ENCODE measurements around the gene C1R.

Gene C1R

GRCh38 chr12:7113389-7113871 lies 21.2 kb upstream of the C1R start:
- TF ChIP-seq CTCF (IDR thresholded peaks at IDR 0.05; ENCODE audit: low read length), result peak; percentile 70
- no peak for TF ChIP-seq EZH2 (IDR thresholded peaks at IDR 0.05; ENCODE audit: borderline replicate concordance, low read length)
- no peaks in the 10 kb centered on the region for H3K9me2 ChIP-seq (ENCODE audit: low read depth, low read length)
- H3K36me3 ChIP-seq (ENCODE audit: insufficient read depth, low read length), result no peaks in the 10 kb centered on the region
- H3K9me3 ChIP-seq (ENCODE audit: low read length), result no peaks in the 10 kb centered on the region
- no peaks in the 10 kb centered on the region for H4K20me1 ChIP-seq (ENCODE audit: insufficient read depth, low read length)
- no peaks in the 10 kb centered on the region for H3K27me3 ChIP-seq (ENCODE audit: insufficient read depth, low read length)
- H3K27ac ChIP-seq (ENCODE audit: low read depth, low read length, poor library complexity, severe bottlenecking), result no peak overlapping the region
- no peak overlapping the region for H3K4me2 ChIP-seq (ENCODE audit: low read length)
- peaks cover 3% of the 10 kb centered on the region for H3K4me1 ChIP-seq (ENCODE audit: insufficient read depth, low read length, severe bottlenecking)
- H3K79me2 ChIP-seq (ENCODE audit: insufficient read depth, low read length), result no peaks in the 10 kb centered on the region
- H2AFZ ChIP-seq (ENCODE audit: low read length), result no peak overlapping the region
- H3F3A ChIP-seq (ENCODE audit: insufficient read depth, low read length), result no peaks in the 10 kb centered on the region
- no peak overlapping the region for H3K9ac ChIP-seq (ENCODE audit: low read length)
- H3K4me3 ChIP-seq (ENCODE audit: low read depth, low read length, poor library complexity, severe bottlenecking), result no peak overlapping the region

- Histone ChIP-seq H3K4me3 (ENCODE audit: low read depth, low read length, poor library complexity, severe bottlenecking) (no peak overlapping the region), H3F3A (ENCODE audit: insufficient read depth, low read length) (no peaks in the 10 kb centered on the region), H2AFZ (ENCODE audit: low read length) (no peak overlapping the region), H3K79me2 (ENCODE audit: insufficient read depth, low read length) (no peaks in the 10 kb centered on the region), H3K4me2 (ENCODE audit: low read length) (no peak overlapping the region), H3K27me3 (ENCODE audit: insufficient read depth, low read length) (no peaks in the 10 kb centered on the region), H3K9me2 (ENCODE audit: low read depth, low read length) (no peaks in the 10 kb centered on the region), H3K36me3 (ENCODE audit: insufficient read depth, low read length) (no peaks in the 10 kb centered on the region), H3K27ac (ENCODE audit: low read depth, low read length, poor library complexity, severe bottlenecking) (no peak overlapping the region), H3K9me3 (ENCODE audit: low read length) (no peaks in the 10 kb centered on the region), H3K4me1 (ENCODE audit: insufficient read depth, low read length, severe bottlenecking) (peaks cover 7% of the 10 kb centered on the region), H3K9ac (ENCODE audit: low read length) (no peak overlapping the region), H4K20me1 (ENCODE audit: insufficient read depth, low read length) (no peaks in the 10 kb centered on the region)
- TF ChIP-seq EZH2 (IDR thresholded peaks at IDR 0.05; ENCODE audit: borderline replicate concordance, low read length) (no peak), CTCF (IDR thresholded peaks at IDR 0.05; ENCODE audit: low read length) (no peak)
These were observed 19.8 kb upstream of the C1R start for GRCh38 chr12:7112041-7112440.

- Histone ChIP-seq H3K4me1 (ENCODE audit: insufficient read depth, low read length, severe bottlenecking) (peaks cover 7% of the 10 kb centered on the region), H3K4me2 (ENCODE audit: low read length) (no peak overlapping the region), H3F3A (ENCODE audit: insufficient read depth, low read length) (no peaks in the 10 kb centered on the region), H3K36me3 (ENCODE audit: insufficient read depth, low read length) (no peaks in the 10 kb centered on the region; the same call in 1 of the 2 replicates), H3K9ac (ENCODE audit: low read length) (no peak overlapping the region), H4K20me1 (ENCODE audit: insufficient read depth, low read length) (no peaks in the 10 kb centered on the region), H3K4me3 (ENCODE audit: low read depth, low read length, poor library complexity, severe bottlenecking) (no peak overlapping the region), H3K9me3 (ENCODE audit: low read length) (peaks cover 8% of the 10 kb centered on the region; the same call in 1 of the 2 replicates), H3K9me2 (ENCODE audit: low read depth, low read length) (no peaks in the 10 kb centered on the region), H3K27me3 (ENCODE audit: insufficient read depth, low read length) (no peaks in the 10 kb centered on the region; the same call in 1 of the 2 replicates), H3K79me2 (ENCODE audit: insufficient read depth, low read length) (no peaks in the 10 kb centered on the region), H3K27ac (ENCODE audit: low read depth, low read length, poor library complexity, severe bottlenecking) (no peak overlapping the region), H2AFZ (ENCODE audit: low read length) (no peak overlapping the region)
- TF ChIP-seq CTCF (IDR thresholded peaks at IDR 0.05; ENCODE audit: low read length) (no peak), EZH2 (IDR thresholded peaks at IDR 0.05; ENCODE audit: borderline replicate concordance, low read length) (no peak)
These were observed 18.4 kb upstream of the C1R start for GRCh38 chr12:7110661-7111060.
